HS-5 (cell line): ENCODE measurements around the gene ASPG.
"Not testable (repeated sequence)": the region's sequence is repeated elsewhere in the genome, so short reads cannot be mapped to it uniquely, and the experiment has no call there.

Experiments used
- DNase-seq: peaks from one replicate; pipeline ENCODE4 v3.0.0-alpha.2; 2012; ENCODE audit warnings: low read depth

Gene ASPG

DNA sequence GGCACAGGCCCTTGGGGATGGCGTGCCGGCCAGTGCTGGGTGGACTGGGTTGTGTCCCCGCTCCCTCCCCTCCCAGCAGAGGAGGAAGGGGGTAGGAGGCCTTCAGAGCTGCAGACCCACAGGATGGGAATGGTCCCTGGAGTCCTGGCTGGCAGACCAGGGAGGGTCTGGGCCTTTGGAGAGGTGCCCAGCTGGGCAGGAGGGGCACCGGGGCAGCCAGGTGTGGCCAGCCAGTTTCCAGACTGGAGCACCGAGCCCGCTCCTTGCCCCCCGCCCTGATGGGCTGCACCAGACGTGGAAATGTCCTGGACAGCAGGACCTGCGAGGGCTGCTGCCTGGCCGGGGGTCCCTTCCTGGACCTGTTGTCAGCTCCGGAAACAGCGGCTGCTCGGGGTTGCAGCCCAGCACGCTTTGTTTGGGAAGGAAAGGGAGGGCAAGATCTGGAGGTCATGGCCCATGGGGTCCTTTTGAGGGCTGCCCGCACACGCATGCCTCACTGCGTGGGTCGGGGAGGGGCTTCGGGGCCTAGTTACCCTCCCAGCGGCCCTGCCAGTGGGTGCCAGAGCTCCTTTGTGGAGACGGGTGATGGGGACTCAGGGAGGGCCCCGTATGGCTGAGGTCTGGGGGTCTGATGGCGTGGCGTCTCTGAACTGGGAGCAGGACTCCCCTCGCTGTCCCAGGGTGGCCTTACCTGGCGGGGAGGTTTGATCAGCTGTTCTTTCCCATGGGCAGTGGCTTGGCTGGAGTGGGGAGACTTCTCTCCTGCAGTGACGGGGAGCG is 62.0 kb downstream of the ASPG start:
- DNase-seq = no peak

DNA sequence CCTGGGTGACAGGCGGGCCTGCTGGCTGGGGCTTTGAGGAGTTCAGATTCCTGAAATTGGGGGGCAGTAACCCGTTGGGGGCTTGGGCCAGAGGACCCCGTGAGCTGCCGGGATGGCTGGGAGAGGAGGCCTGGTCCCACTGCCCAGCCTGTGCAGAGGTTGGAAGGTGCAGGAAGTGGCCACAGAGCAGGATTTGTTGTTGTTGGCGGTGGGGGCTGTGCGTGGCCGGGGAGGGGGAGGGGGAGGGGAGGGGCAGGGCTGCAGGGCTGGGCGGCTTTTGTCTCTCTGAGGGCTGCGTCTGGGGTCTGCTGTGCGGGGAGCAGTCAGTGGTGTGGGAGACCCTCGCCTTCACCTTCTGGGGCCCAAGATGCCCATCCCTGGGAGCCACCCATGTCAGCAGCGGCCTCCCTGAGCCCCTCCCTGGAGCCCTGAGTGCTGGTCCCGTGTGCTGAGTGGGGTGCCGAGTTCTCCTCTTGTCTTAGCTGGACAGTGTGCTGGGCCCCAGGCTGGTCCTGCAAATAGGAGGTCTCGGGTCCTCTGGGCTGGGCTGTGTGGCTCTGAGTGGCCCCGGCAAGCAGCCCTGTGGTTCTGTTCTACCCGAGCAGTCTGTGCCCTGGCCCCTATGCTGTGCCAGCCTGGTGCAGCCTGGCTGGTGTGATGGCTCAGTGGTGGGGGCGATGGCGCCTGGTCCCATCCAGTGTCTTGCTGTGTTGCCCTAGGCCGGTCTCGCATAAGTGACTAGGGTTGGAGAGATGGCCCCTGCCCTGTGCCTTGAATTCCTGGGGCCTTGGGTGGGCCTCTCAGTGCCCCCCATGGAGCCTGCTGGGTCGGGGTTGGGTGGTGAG is 63.2 kb downstream of the ASPG start:
- no peak for DNase-seq

DNA sequence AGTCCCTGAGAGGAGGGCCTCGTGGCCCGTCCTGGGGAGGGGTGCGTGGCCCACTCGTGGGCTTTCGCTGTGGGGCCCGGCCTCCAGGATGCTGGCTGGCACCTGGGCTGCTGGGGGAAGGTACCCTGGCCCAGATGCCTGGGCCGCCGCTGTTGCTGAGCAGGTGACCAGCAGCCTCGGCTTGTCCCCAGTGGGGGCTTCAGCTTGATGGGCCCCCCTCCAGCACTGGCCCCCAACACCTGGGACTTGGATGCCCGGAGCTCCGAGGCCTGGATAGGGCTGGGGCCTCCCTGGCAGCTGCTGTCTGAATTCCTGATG is 63.7 kb downstream of the ASPG start:
- no peak for DNase-seq

DNA sequence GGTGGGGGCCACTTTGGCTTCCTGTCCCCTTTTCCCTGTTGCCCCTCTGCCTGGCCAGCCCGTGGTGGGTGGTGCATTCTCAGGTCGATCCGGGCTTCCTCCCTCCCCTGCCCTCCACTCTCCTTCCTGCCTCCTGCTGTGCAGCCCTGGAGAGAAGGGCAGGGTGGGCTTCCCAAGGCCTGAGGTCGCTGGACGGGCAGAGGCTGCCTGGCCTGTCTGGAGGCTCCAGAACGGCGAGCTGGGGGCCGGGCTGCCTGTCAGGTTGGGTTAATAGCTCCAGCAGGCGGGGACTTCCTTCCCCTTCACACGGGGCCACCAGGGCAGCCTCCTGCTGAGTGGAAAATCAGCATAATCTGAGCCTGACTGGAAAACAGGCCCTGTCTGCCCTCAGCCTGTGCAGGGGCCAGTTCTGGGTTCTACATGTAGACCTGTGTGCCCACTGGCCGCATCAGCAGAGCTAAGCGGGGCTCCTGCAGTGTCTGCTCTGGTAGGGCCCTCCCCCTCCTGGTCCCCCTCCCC is 64.2 kb downstream of the ASPG start:
- no peak for DNase-seq

DNA sequence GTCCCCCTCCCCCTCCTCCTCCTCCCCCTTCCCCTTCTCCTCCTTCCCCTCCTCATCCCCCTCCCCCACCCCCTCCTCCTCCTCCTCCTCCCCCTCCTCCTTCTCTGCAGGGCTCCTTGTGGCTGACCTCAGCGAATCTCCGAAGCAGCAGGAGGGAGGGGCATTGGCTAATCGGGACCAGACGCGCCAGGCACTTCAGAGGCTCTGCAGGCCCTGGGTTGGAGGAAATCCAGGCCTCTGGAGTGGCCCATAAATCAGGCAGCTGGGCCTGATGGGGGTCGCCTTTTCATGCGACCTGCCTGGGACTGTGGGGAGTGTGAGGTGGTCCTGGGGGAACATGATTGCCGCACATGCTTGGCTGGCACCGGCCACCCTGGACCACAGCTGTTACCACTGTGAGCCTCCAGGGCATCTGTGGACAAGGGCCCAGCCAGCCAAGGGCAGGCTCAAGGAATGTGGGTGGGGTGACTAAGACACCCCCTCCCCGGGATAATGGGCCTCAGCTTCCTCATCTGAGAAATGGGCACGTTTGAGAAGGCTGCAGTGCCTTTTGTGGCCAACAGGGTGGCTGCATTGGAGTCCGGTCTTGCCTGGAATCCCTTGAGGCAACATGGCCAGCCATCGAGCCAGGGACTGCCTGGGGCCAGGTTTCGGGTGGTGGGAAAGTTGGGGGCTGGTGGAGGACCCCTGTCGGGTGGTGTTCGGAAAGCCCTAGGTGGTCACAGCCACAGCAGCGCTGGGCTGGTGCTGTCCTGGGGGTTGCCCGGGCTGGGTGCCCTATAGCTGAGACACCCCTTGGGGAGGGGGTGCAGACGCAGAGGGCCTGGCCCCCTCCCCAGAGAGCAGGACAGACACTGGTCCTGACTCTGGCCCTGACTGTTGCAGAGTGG is 64.9 kb downstream of the ASPG start:
- DNase-seq = no peak

DNA sequence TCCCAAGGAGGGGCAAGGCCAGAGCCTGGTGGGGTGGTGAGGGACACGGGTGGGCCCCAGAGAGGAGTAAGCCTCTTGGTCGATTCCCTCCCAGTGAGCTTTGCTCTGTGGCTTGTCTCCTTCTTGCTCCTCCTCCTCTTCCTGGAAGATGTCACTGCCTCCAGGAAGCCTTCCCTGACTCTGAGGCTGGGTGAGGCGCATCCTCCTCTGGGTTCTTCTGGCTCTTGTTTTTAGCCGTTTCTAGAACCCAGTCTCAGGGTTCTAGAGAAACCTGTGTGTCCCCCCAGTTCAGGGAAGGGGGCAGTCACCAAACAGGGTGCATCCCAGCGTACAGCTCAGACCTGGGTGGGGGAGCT is 65.5 kb downstream of the ASPG start:
- no peak for DNase-seq

DNA sequence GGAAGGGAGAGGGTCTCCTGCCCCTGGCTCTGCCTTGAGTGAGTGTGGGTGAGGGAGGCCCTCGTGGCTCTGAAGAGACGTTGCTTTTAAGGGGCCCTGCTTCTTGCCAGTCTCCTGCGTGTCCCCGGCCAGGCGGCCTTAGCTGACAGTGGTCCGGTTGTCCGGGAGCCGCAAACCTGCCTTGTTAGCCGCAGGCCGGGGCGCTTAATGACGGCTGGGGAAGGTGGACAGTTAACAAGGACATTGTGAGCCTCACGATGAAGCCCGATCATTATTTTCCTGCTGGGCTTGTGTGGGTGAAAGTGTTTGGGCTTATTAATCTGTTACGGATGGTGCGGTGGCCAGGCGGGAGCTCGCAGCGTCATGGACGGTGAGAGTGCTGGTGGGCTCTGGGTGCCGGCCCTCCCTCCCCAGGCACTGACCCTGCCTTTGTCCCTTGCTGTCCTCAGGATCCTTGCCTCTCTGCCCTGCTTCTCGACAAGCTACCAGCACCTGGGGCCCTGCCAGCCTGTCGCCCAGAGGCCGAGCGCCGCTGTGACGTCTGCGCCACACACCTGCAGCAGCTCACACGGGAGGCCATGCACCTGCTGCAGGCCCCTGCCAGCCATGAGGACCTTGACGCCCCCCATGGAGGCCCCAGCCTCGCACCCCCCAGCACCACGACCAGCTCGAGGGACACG is 66.2 kb downstream of the ASPG start:
- no peak for DNase-seq

DNA sequence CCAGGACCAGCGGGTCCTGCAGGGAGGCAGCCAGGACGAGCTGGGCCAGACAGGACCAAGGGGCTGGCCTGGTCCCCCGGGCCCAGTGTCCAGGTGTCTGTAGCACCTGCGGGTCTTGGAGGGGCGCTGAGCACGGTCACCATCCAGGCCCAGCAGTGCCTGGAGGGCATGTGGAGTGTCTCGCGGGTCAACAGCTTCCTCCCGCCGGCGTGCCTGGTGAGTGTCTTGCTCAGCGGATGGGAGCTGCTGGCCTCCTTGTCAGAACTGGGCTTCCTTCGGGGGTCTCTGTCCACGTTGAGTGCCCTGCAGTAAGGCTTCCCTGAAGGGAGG is 66.7 kb downstream of the ASPG start:
- DNase-seq = no peak

DNA sequence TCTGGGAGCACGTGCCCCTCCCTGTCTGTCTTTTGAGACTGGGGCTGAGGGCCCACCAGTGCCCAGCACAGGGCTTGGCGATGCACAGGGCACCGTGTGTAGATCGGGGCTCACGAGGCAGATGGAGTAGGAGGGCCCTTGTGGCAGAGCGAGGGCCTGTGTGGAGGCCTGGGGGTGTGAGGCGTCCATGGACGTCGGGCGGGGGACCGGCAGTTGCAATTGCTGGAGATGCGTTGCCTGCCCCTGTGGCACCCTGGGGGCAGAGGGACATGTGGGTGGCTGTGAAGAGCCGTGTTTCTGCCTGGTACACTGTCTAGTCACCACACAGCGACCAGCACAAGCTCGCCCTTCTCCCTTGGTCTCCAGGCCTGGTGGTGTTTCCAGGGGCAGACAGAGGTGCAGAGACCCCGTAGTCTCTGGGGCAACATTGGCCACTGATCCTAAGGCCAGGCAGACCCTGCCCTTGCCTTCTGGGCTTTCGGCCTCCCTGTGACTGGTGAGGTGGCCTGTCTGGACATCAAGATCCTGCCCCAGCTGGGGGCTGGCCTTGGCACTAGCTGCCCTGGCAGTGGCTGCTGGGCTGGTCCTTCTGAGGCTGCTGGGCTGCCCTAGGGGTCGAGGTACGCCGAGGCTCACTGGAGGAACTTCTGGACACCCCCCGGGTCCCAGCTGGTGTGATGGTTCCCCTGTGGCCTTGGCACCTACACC is 67.3 kb downstream of the ASPG start:
- DNase-seq = no peak

DNA sequence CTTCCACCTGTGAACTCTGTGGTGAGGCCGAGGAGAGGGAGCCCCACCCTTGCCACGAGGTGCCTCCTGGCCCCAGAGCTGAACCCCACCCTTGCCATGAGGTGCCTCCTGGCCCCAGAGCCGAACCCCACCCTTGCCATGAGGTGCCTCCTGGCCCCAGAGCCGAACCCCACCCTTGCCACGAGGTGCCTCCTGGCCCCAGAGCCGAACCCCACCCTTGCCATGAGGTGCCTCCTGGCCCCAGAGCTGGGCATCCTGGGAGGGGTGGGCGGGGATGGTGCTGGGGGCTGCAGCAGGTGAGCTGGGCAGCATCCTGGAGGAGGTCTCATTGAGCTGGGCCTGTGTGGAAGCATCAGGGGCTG is 67.9 kb downstream of the ASPG start:
- not testable (repeated sequence) for DNase-seq

DNA sequence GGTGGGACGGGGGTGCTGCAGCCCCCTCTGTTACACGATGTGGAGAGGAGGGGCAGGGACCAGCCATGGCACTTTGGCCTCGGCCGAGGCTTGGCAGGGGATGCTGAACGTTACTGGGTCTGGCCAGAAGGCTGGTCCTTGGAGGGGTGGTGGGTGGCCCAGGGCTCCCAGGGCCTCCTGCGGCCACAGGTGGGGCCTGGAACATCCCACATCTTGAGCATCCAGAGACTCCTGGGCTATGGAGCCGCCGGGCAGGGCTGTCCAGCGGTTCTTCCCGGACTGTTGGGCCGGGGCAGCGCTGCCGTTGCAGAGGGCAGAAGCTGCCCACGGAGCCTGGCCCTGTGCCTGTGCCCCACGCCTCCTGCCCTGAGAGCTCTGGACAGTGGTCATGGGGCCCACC is 68.7 kb downstream of the ASPG start:
- DNase-seq = no peak

DNA sequence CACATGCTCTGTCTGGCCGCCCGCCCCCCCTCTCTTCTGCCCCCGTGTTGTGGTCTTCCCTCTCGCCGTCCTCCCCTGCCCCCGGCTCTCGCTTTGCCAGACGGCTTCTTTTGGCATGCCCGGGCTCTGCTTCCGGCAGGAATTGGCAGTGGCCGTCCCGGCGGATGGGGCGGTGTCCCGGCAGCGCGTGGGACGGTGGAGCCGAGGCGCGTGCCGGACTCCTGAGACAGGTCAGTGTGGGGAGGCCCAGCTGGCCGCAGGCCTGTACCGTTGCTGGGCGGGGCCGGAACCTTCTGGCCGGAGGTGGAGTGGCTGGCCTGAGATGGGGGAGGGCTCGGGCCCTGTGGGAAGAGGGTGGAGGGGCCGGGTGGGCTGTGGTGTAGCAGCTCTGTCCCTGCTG is 70.0 kb downstream of the ASPG start:
- DNase-seq = no peak

DNA sequence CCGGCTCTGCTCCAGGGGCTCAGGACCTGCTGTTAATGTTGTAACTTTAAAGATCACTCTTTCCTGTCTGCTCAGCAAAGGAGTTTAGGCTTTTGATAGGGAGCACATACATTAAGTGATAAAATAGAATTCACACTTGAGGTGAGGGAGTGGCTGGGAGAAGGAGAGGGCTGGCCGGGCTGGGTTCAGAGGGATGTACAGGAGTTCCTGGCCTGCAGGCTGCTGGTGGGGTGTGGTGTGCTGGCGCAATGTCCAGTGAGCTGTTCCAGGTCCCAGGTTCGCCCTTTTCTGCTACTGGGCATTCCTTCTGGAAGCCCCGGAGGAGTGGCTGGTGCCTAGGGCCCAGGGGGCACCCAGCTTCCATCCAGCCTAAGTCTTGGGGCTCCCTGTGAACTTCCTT is 70.6 kb downstream of the ASPG start:
- DNase-seq = no peak

DNA sequence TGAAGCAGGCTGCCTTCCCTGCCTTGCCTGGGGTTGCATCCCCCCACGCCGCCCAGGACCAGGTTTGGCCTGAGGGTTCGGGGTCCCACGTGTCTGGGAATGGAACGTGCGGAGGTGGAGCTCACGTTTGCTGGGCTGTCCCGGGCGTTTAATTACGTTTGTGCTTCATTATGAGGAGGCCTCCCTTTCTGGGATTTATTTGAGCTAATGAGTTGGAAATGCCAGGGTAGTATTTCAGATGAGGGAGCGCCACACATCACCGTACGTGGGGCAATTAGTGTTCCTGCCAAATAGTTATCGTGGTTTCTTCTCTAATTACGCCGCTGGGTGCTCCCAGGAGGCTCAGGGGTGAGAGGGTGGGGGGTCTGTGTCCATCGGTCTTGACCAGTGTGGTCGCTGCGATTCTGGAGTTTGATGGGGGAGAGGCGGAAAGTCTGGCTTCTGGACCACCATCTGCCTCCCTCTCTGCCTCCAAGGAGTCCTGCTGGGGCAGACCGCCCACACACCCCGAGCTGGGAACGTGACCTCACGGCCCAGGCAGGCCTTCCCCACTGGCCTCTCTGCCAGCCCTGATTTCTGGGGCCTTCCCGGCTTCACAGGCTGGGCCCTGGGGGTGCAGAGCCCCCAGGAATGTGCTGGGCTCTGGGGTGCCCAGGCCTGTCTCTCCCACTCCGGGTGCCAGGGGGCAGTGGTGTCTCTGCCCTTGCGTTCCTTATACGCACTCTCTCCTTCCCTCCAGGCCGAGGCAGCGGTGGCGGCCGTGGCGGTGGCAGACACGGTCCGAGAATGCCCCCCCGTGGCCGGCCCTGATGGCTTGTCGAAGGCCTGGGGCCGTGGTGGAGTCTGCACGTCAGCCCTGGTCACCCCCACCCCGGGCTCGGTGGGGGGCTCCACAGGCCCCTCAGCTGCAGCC is 71.8 kb downstream of the ASPG start:
- no peak for DNase-seq

DNA sequence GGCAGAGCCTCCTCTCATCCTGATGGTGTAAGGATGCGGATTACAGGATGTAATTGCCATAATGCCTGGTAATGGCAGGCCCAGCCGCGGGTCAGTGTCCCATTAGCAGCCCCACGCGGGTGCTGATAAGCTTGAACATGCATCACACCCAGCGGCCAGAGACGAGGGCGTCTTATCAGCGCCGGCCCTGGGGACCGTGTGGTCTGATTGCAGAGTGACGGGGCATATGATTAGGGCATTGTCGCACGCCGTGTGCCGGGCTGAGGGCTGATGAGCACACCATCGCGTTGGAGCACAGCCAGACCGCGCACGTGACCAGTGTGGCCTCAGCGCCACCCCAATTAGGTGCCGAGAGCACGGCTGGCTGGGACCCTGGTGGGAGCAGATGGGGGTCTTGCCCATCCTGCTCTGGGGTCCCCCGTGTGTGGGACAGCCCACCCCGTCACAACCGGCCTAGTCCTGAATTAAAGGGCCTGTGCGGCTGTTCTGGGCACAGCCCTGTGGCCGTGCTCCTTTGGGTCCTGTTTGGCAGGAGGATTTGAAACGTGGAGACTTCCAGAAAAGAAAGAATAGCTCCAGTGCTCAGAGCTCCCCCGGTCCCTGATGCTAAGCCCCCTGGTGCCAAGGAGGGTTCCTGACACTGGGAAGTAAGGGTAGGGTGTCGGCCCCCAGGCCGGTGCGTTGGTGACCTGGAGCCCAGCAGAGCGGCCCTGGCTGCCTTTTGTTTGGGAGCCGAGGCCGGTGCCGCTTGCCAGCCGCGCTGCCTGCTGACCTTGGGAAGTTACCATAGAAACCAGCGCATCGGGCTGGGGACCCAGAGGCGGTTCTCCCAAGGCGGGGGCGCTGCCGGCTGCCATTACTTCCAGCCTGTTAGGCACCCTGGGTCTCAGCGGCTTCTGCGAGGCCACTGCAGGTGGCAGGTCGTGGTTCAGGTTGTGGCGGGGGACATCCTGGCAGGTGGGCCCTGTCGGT is 73.6 kb downstream of the ASPG start:
- DNase-seq = no peak

DNA sequence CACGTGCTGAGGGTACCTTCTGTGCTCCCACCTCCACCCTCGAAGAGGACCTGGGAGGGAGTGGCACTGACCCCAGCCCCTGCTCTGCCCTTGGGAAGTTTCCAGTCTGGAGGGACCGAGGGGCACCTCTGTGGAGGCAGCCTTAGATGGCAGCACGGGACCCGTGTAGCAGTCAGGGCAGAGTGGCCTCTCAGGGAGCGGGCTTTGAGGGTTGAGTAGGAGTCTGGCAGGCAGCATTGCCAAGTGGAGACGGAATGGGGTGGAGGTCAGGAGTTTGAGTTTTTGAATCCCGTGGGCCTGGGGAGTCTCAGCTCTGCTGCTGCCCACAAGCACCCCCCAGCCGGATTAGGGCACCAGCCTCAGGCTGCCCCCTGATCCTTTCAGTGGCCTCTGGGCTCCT is 74.5 kb downstream of the ASPG start:
- no peak for DNase-seq

DNA sequence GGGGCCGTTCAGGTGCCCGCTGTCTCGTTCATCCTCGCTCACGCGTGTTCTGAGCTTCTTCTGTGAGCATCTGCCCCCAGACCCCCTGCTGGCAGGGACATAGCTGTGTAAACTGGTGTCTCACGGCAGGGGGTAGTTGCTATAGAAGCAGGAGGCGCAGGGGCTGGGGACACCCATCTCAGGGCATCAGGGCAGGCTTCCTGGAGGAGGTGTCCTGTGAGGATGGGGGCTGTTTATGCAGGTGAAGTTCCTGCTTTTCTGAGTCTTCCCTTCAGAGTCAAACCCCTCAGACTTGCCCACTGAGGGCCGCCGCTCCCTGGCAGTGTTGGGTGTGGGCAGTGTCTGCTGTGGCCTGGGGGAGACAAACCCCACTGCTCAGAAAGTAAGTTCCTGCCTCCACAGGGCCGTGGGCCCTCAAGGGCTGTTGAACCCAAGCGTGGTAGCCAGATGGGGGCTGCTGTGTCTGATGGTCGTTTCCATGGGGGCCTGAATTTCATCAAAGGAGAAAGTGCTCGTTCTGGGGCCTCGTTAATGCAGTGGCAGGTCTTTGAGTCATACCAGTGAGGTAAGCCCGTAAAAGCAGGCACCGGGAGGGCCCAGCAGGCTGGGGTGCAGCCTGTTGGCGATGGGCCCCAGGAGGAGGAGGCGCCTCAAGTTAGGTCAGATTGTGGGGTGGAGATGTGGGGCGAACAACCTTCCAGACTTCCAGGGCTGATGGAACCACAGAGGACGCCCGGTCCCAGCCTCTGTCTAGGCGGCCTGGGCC is 76.3 kb downstream of the ASPG start:
- DNase-seq = no peak

DNA sequence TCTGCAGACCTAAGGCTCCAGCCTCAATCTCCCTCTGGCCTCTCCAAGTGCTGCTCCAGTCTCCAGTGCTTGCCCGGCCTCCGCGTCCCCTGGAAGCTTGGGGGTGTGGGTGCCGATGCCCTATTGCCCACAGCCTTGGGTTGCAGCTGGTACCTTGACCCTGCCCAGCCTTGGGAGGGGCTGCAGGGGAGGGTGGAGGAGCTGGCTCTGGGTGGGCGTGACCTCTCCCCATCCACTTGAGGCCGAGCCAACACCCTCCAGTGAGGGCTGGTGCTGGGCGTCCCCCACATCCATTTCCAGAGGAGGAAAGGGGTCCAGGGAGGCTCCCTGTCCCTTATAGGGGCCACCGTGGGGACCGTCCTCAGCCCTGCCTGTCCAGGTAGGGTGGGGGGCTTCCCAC is 77.0 kb downstream of the ASPG start:
- no peak for DNase-seq

DNA sequence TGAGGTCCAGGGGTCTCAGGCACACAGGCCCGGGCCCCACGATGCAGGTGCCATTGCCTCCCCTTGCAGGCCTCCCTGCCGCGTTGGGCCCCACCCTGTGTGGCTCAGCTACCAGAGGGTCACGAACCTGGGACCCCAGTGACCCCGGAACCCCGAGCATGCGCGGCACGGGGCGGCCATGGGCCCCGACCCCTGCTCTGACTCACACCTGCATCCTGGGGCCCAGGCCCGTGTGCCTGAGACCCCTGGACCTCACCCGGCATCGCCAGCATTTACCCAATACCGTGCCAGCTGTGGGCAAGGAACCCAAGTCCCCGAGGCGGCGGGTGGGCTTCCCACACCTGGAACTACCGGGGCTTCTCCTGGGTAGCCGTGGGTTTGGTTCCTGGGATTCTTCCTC is 78.0 kb downstream of the ASPG start:
- no peak for DNase-seq
